Suppressor macrophage treated with lipopolysaccharide for 4 hours (primary cell): ENCODE measurements around the gene CTPS2.
"Not testable (repeated sequence)": the region's sequence is repeated elsewhere in the genome, so short reads cannot be mapped to it uniquely, and the experiment has no call there.

Source experiments
- DNase-seq: peaks from one replicate; pipeline ENCODE4 v3.0.0-alpha.2; 2020

CTPS2 gene

GRCh38 chrX:16649858-16650257, 62.6 kb downstream of the CTPS2 start, which contains the start of gene S100G:
Gene S100G, plus strand, starts transcription at chrX:16650158. Its CDS starts 849 bp downstream, at chrX:16651007.
- DNase-seq = no peak

- no peak for DNase-seq
Observed at GRCh38 chrX:16646366-16647138, 65.9 kb downstream of the CTPS2 start.

- DNase-seq = no peak
Observed at GRCh38 chrX:16643176-16643575, 69.3 kb downstream of the CTPS2 start.

- no peak for DNase-seq
Observed at GRCh38 chrX:16640823-16641222, 71.6 kb downstream of the CTPS2 start.

GRCh38 chrX:16639966-16640365, 72.5 kb downstream of the CTPS2 start:
- no peak for DNase-seq

- no peak for DNase-seq
Observed at GRCh38 chrX:16638533-16638932, 73.9 kb downstream of the CTPS2 start.

- DNase-seq = no peak
Observed at GRCh38 chrX:16635596-16635995, 76.9 kb downstream of the CTPS2 start.

GRCh38 chrX:16635040-16635439, 77.4 kb downstream of the CTPS2 start:
- DNase-seq = no peak

GRCh38 chrX:16633754-16634153, 78.7 kb downstream of the CTPS2 start:
- DNase-seq = no peak

- DNase-seq = no peak
Observed at GRCh38 chrX:16629909-16630308, 82.6 kb downstream of the CTPS2 start.

- no peak for DNase-seq
Observed at GRCh38 chrX:16628946-16629595, 83.4 kb downstream of the CTPS2 start.

- DNase-seq = not testable (repeated sequence)
Observed at GRCh38 chrX:16628511-16628910, 84.0 kb downstream of the CTPS2 start.

GRCh38 chrX:16619024-16619423, 93.4 kb downstream of the CTPS2 start:
- DNase-seq = no peak

- no peak for DNase-seq
Observed at GRCh38 chrX:16618422-16618821, 94.0 kb downstream of the CTPS2 start.

- no peak for DNase-seq
Observed at GRCh38 chrX:16617382-16617781, 95.1 kb downstream of the CTPS2 start.

GRCh38 chrX:16612257-16612897, 100.1 kb downstream of the CTPS2 start:
- DNase-seq = no peak

- not testable (repeated sequence) for DNase-seq
Observed at GRCh38 chrX:16610654-16611053, 101.8 kb downstream of the CTPS2 start.

GRCh38 chrX:16610121-16610621, 102.3 kb downstream of the CTPS2 start:
- DNase-seq = no peak

- DNase-seq = no peak
Observed at GRCh38 chrX:16606142-16606720, 106.2 kb downstream of the CTPS2 start.

GRCh38 chrX:16604337-16604736, 108.1 kb downstream of the CTPS2 start:
- no peak for DNase-seq

- DNase-seq = no peak
Observed at GRCh38 chrX:16603822-16604221, 108.6 kb downstream of the CTPS2 start.

GRCh38 chrX:16603235-16603634, 109.2 kb downstream of the CTPS2 start:
- DNase-seq = not testable (repeated sequence)

- no peak for DNase-seq
Observed at GRCh38 chrX:16601885-16602284, 110.6 kb downstream of the CTPS2 start.
